ENCODE measurements around the gene STK36.

- TF ChIP-seq CTCF (IDR thresholded peaks at IDR 0.05): no peak
- TF ChIP-seq EZH2 (IDR thresholded peaks at IDR 0.05; ENCODE audit: borderline replicate concordance, insufficient read depth, low read depth, low read length, poor library complexity, severe bottlenecking): no peak
Observed at GRCh38 chr2:218645126-218645525, 26.8 kb upstream of the STK36 start.

All from B cell (primary cell).